GM12873 (cell line): ENCODE measurements around the gene MTR.

ENCODE experiments used
- TF ChIP-seq, protein P1 (sequence below): IDR thresholded peaks from 2 replicates; pipeline ENCODE4 v1.5.1; 2012; ENCODE audit warnings: low read depth, mild to moderate bottlenecking, moderate library complexity, low read length, control low read depth; ENCODE audit not compliant: insufficient read depth; ENCODE audit errors: missing control alignments

MTR gene

DNA sequence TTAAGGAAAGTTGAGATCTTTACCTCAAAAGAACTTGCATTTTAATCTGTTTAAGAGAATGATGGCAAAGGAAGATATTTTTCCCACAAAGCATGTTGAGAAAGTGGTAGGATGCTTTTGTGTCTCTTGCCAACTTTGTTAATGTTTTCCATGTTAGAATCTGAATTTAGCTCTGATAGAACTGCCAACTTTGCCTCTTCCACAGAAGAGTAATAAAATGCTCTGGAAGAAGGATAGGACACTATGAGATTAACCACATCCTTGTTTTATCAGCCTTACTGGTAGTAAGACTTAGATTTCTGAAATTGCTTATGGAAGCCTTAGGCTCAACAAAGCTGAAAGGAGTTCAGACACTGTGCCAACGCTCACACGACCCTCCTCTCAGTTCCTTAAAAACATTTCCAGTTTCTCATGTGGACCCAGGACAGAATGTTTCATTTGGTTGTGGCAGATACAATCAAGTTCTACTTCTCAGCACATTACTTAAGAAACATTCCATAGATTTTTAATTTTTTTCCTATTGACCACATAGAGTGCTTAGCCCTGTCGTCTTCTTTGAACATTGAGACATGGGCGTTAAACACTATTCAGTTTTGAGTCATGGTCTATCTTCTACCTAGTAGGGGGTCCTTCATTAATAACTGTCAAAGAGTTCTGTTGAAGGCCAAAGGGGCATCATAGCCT lies 59.0 kb downstream of the MTR start:
- TF ChIP-seq, protein P1, sequence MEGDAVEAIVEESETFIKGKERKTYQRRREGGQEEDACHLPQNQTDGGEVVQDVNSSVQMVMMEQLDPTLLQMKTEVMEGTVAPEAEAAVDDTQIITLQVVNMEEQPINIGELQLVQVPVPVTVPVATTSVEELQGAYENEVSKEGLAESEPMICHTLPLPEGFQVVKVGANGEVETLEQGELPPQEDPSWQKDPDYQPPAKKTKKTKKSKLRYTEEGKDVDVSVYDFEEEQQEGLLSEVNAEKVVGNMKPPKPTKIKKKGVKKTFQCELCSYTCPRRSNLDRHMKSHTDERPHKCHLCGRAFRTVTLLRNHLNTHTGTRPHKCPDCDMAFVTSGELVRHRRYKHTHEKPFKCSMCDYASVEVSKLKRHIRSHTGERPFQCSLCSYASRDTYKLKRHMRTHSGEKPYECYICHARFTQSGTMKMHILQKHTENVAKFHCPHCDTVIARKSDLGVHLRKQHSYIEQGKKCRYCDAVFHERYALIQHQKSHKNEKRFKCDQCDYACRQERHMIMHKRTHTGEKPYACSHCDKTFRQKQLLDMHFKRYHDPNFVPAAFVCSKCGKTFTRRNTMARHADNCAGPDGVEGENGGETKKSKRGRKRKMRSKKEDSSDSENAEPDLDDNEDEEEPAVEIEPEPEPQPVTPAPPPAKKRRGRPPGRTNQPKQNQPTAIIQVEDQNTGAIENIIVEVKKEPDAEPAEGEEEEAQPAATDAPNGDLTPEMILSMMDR, result no peak

DNA sequence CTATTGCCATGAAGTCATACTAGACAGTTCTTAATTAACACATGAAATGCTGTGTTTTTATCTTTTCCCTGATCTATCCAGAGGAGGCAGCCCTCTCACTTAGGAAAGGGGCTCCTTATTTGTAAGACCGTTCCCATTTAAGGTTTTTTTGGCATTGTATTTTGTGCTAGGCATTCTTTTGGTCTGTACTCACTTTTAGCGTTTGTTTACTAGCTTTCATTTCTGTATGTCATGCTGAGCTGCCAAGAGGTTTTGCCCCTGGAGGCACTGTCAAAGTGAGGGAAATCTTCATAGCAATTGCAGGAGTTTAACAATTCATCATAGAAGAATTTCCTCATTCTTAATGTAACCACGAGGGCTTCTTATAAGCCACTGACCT lies 59.5 kb downstream of the MTR start:
- TF ChIP-seq, protein P1, result no peak

DNA sequence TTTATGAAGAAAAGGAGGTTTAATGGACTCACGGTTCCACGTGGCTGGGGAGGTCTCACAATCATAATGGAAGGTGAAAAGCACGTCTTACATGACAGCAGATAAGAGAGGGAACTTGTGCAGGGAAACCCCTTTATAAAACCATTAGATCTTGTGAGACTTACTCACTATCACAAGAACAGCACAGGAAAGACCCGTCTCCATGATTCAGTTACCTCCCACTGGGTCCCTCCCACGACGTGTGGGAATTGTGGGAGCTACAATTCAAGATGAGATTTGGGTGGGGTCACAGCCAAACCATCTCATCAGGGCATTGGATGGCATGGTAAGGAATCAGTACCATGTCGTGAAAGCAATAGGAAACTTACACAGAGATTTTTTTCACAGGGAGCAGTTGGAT lies 63.1 kb downstream of the MTR start:
- TF ChIP-seq, protein P1, result no peak

DNA sequence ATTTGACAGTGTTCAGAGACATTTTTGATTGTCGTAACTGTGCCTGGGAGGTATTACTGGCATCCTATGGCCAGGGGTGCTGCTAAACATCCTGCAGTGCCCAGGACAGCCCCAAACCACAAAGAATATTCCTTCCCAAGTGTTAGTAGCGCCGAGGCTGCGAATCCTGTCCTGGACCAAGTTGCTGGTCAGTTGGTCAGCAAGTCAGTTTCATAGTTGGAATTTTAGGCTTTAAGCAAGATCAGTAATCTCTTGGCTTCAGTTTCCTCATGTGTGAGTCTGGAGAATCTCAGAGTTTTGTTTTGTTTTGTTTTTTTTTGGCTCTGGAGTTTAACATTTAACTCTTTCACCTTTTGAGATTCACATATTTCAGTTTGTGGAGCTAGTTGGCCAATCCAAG lies 65.0 kb downstream of the MTR start:
- TF ChIP-seq, protein P1, result no peak

DNA sequence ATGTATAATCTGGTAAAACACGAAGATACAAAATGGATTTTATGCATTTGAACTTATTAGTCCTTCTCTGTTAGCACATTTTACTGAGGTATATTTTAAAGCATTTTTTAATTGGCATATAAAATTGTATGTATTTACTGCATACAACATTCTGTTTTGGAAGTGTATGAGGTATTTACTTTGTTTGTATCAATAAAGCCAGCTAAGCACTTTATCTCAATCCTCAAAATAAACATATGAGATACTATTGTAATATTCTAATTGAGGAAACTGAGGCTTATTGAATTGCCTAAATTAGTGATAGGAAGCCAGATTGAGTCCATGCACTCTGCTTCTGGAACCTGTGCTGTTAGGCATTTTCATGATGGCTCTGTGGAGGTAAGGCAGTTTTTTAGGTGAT lies 65.6 kb downstream of the MTR start:
- TF ChIP-seq, protein P1, result no peak

DNA sequence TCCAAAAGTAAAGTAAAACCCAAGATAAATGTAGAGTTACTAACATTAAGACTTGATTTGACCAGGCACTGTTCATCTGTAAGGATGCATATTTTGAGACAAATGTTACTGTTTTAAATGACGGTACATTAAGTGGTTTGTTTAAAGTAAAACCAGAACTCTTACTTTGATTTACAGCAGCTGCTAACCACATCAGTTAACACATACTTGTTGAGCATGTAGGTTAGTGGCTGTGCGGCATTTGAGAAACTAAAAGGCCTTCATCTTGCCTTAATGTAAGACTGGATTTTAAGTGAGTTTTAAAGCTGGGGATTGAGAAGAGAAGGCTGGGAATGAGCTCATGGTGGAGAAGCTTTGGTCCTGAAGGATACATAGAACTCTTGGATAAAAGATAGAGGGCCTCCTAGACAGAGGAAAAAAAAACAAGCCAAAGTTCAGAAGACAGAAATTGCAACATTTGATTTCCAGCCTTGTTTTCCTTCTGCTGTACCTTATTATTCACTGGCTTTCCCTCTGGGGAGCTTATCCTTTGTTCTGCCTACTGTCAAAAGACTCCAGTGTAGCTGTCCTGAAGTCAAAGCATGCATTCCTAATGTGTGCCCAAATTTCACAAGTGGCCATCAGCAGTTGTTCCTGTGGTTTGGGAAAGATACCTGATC lies 66.6 kb downstream of the MTR start:
- TF ChIP-seq, protein P1, result no peak

DNA sequence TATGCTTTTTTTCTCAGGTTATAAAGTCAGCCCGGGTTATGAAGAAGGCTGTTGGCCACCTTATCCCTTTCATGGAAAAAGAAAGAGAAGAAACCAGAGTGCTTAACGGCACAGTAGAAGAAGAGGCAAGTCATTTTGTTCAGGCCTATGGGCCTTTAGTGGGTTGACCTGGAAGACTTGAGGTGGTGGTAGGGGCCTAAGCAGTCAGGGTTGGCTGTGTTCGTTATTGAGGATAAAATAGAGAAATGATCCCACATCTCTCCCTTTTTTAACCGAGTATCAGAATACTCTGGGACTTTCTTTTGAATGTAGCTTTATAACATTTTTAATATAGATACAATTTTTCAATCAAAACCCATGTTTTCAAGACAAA lies 67.1 kb downstream of the MTR start:
- TF ChIP-seq, protein P1, result no peak
